ENCODE measurements around the gene ZNRF2. TPM values are rescaled to one million over a fixed set of nuclear protein-coding genes. Genes with fewer than 3 reads are reported as not detected.

Gene ZNRF2
- total RNA-seq, 1 experiment from 2014 or later = 25.8 TPM

GRCh38 chr7:30274641-30275040, 9.8 kb upstream of the ZNRF2 start:
- intact Hi-C loops (cut with micrococcal nuclease; ENCODE audit: unreplicated experiment) = loop anchor here (5.0 kb wide), 1 partner anchor 112 kb away; no protein-coding TSS in a partner anchor
- Mint-ChIP-seq H3K4me3 (ENCODE audit: low read depth, unreplicated experiment) (no peak overlapping the region), H3K27ac (ENCODE audit: unreplicated experiment) (no peak overlapping the region), H3K27me3 (ENCODE audit: unreplicated experiment) (no peaks in the 10 kb centered on the region), H3K9me3 (ENCODE audit: low read depth, unreplicated experiment) (no peaks in the 10 kb centered on the region), H3K4me1 (ENCODE audit: low read depth, unreplicated experiment) (peaks cover 10% of the 10 kb centered on the region), H3K36me3 (ENCODE audit: insufficient read depth, unreplicated experiment) (no peaks in the 10 kb centered on the region)
- TF ChIP-seq CTCF (IDR thresholded peaks at IDR 0.05; ENCODE audit: unreplicated experiment) = no peak
- no TSS peak for BruUV-seq (replicated peaks)
- no peak for DNase-seq
- CTCF ChIA-PET = interaction anchor here (0.6 to 1.6 kb wide), 2 partner anchors 14 to 666 kb away, joined by 4 to 5 read pairs; no protein-coding TSS in a partner anchor

DNA sequence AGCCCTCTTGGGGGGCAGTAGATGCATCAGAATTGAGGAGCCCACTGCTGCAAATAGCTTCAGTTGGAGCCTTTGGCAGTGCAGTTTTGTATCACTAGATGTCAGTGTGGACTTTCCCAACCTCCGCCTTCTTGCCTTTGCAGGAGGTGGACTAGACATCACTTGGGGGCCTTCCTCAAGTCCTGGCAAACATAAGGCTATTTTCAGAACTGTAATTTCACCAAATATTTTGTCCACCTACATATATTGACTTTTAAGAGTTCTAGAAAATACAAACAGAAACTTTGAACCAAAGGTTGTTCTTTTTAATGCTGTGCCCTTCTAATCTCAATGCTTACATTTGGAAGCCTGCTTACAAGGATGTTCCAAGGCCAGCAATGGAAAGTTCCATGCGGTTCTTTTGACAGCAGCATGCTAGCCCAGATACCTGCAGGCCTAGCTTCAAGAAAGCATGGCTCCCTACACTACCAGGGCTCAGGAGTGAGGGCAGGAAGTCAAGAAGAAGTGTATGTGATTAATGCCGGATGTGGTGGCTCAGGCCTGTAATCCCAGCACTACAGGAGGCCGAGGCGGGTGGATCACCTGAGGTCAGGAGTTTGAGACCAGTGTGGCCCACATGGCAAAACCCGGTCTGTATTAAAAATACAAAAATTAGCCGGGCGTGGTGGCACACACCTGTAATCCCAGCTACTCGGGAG, 8.0 kb upstream of the ZNRF2 start:
- peak; percentile 69 for DNase-seq
- H3K9me3 Mint-ChIP-seq (ENCODE audit: low read depth, unreplicated experiment) = no peaks in the 10 kb centered on the region
- H3K27me3 Mint-ChIP-seq (ENCODE audit: unreplicated experiment) = no peaks in the 10 kb centered on the region
- peak; percentile 83 for TF ChIP-seq CTCF (IDR thresholded peaks at IDR 0.05; ENCODE audit: unreplicated experiment)
- no peaks in the 10 kb centered on the region for H3K36me3 Mint-ChIP-seq (ENCODE audit: insufficient read depth, unreplicated experiment)
- H3K27ac Mint-ChIP-seq (ENCODE audit: unreplicated experiment) = no peak overlapping the region
- CTCF ChIA-PET = interaction anchor here (0.7 to 2.0 kb wide), 14 partner anchors 8 to 288 kb away, joined by 3 to 21 read pairs (median 5); partner anchors contain the start of gene ZNRF2
- intact Hi-C loops (cut with micrococcal nuclease; ENCODE audit: unreplicated experiment) = loop anchor here (1.0 to 5.0 kb wide), 4 partner anchors 50 to 288 kb away; no protein-coding TSS in a partner anchor
- peaks cover 15% of the 10 kb centered on the region for H3K4me1 Mint-ChIP-seq (ENCODE audit: low read depth, unreplicated experiment)
- BruUV-seq (replicated peaks) = no TSS peak
- H3K4me3 Mint-ChIP-seq (ENCODE audit: low read depth, unreplicated experiment) = no peak overlapping the region

DNA sequence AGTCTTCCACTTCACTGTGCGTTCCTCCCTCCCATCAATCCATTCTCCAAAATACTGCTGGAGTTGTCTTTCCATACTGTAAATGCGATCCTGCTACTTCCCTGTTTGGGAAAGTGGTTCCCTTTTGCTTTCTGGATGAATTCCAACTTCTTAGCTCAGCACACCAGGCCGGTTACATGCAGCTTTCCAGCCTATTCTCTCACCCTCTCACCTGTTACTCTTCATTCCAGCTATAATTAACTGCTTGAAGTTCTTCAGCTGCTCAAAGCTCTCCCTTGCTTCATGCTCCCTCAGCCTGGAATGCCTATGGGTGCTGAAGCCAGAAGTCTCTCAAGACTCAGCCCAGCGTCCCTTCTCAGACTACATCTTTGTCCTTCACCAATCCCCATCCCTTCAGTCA, 6.0 kb upstream of the ZNRF2 start:
- no TSS peak for BruUV-seq (replicated peaks)
- no peaks in the 10 kb centered on the region for H3K27me3 Mint-ChIP-seq (ENCODE audit: unreplicated experiment)
- DNase-seq = no peak
- no peaks in the 10 kb centered on the region for H3K36me3 Mint-ChIP-seq (ENCODE audit: insufficient read depth, unreplicated experiment)
- no peak for TF ChIP-seq CTCF (IDR thresholded peaks at IDR 0.05; ENCODE audit: unreplicated experiment)
- H3K4me3 Mint-ChIP-seq (ENCODE audit: low read depth, unreplicated experiment) = no peak overlapping the region
- H3K4me1 Mint-ChIP-seq (ENCODE audit: low read depth, unreplicated experiment) = peaks cover 25% of the 10 kb centered on the region
- CTCF ChIA-PET = interaction anchor here (2.1 kb wide), 1 partner anchor 286 kb away, joined by 7 read pairs; no protein-coding TSS in a partner anchor
- H3K9me3 Mint-ChIP-seq (ENCODE audit: low read depth, unreplicated experiment) = no peaks in the 10 kb centered on the region
- no peak overlapping the region for H3K27ac Mint-ChIP-seq (ENCODE audit: unreplicated experiment)
- intact Hi-C loops (cut with micrococcal nuclease; ENCODE audit: unreplicated experiment) = loop anchor here (5.0 kb wide), 1 partner anchor 116 kb away; no protein-coding TSS in a partner anchor

GRCh38 chr7:30278849-30279652, 5.3 kb upstream of the ZNRF2 start:
- no peak for DNase-seq
- H3K9me3 Mint-ChIP-seq (ENCODE audit: low read depth, unreplicated experiment) = no peaks in the 10 kb centered on the region
- peaks cover 25% of the 10 kb centered on the region for H3K4me1 Mint-ChIP-seq (ENCODE audit: low read depth, unreplicated experiment)
- intact Hi-C loops (cut with micrococcal nuclease; ENCODE audit: unreplicated experiment) = loop anchor here (5.0 kb wide), 1 partner anchor 117 kb away; no protein-coding TSS in a partner anchor
- TF ChIP-seq CTCF (IDR thresholded peaks at IDR 0.05; ENCODE audit: unreplicated experiment) = no peak
- no peak overlapping the region for H3K4me3 Mint-ChIP-seq (ENCODE audit: low read depth, unreplicated experiment)
- BruUV-seq (replicated peaks) = no TSS peak
- CTCF ChIA-PET = interaction anchor here (2.1 kb wide), 1 partner anchor 285 kb away, joined by 7 read pairs; no protein-coding TSS in a partner anchor
- H3K27ac Mint-ChIP-seq (ENCODE audit: unreplicated experiment) = no peak overlapping the region
- H3K27me3 Mint-ChIP-seq (ENCODE audit: unreplicated experiment) = no peaks in the 10 kb centered on the region
- peaks cover 3% of the 10 kb centered on the region for H3K36me3 Mint-ChIP-seq (ENCODE audit: insufficient read depth, unreplicated experiment)

Data from Calu3 (cell line).